Hematopoietic multipotent progenitor cell treated with erythropoietin and hydrocortisone succinate and interleukin-3 and kit ligand, for 15 days (in vitro differentiated cells): ENCODE measurements around the gene DCC.

Experiments
- DNase-seq: peaks from one replicate; pipeline ENCODE4 v3.0.0-alpha.2; 2015; ENCODE audit warnings: low spot score

Gene DCC

GRCh38 chr18:52605345-52605744, 265.3 kb downstream of the DCC start:
- no peak for DNase-seq

GRCh38 chr18:52607985-52608384, 268.0 kb downstream of the DCC start:
- no peak for DNase-seq

GRCh38 chr18:52610451-52611115, 270.6 kb downstream of the DCC start:
- no peak for DNase-seq

GRCh38 chr18:52612406-52612805, 272.4 kb downstream of the DCC start:
- no peak for DNase-seq

GRCh38 chr18:52615321-52615720, 275.3 kb downstream of the DCC start:
- DNase-seq, result no peak

- DNase-seq, result no peak
These were observed 275.9 kb downstream of the DCC start for GRCh38 chr18:52615943-52616342.

- DNase-seq, result no peak
These were observed 277.9 kb downstream of the DCC start for GRCh38 chr18:52617931-52618330.

- DNase-seq, result no peak
These were observed 281.0 kb downstream of the DCC start for GRCh38 chr18:52620926-52621439.

GRCh38 chr18:52624702-52625101, 284.7 kb downstream of the DCC start:
- no peak for DNase-seq

- DNase-seq, result no peak
These were observed 296.5 kb downstream of the DCC start for GRCh38 chr18:52636536-52636935.

- DNase-seq, result no peak
These were observed 308.2 kb downstream of the DCC start for GRCh38 chr18:52648201-52648600.

GRCh38 chr18:52652391-52652790, 312.4 kb downstream of the DCC start:
- no peak for DNase-seq

- DNase-seq, result no peak
These were observed 317.2 kb downstream of the DCC start for GRCh38 chr18:52657043-52657805.

- no peak for DNase-seq
These were observed 327.6 kb downstream of the DCC start for GRCh38 chr18:52667463-52668065.

- DNase-seq, result no peak
These were observed 330.9 kb downstream of the DCC start for GRCh38 chr18:52670896-52671295.

- no peak for DNase-seq
These were observed 338.0 kb downstream of the DCC start for GRCh38 chr18:52678034-52678433.

- DNase-seq, result no peak
These were observed 338.6 kb downstream of the DCC start for GRCh38 chr18:52678551-52678950.

GRCh38 chr18:52679354-52679753, 339.4 kb downstream of the DCC start:
- no peak for DNase-seq

- DNase-seq, result no peak
These were observed 342.3 kb downstream of the DCC start for GRCh38 chr18:52682260-52682659.

- DNase-seq, result no peak
These were observed 345.3 kb downstream of the DCC start for GRCh38 chr18:52685316-52685715.

GRCh38 chr18:52691841-52692240, 351.8 kb downstream of the DCC start:
- DNase-seq, result no peak

GRCh38 chr18:52694804-52695203, 354.8 kb downstream of the DCC start:
- DNase-seq, result no peak

- DNase-seq, result no peak
These were observed 360.1 kb downstream of the DCC start for GRCh38 chr18:52700116-52700515.
